OCI-LY1 (cell line): Measurements from ENCODE around the gene PRPF18.

ENCODE experiments used
- CTCF ChIP-seq: fragments of 200-600 bp; sonication (generic), shearing (Covaris generic); IDR thresholded peaks from 2 replicates; pipeline ENCODE4 v1.5.1; 2017; ENCODE audit warnings: mild to moderate bottlenecking, antibody characterized with exemption, low read length, moderate library complexity, mixed read lengths
- EZH2 ChIP-seq: fragments of 200-600 bp; sonication (generic), shearing (Covaris generic); IDR thresholded peaks from 2 replicates; pipeline ENCODE4 v1.8.0; 2017; ENCODE audit warnings: borderline replicate concordance, mixed run types, mild to moderate bottlenecking, antibody characterized with exemption, low read length, moderate library complexity, mixed read lengths

- no peak for TF ChIP-seq CTCF
- no peak for TF ChIP-seq EZH2
Observed at GRCh38 chr10:13559124-13559700, 27.6 kb upstream of the PRPF18 start.
